Fibroblast of skin of left quadriceps (primary cell): ENCODE results near the gene CSNK1A1.
A peak's percentile ranks its signal among the peaks of the same experiment; 100 is the strongest.
"Not testable (repeated sequence)": the region's sequence is repeated elsewhere in the genome, so short reads cannot be mapped to it uniquely, and the experiment has no call there.

Source experiments
- DNase-seq, 2 experiments: peaks; one replicate each; pipeline ENCODE4 v3.0.0-alpha.2; 2013; ENCODE audit warnings: low read depth in 2 of 2

CSNK1A1 gene

GRCh38 chr5:149456597-149457392 lies 94.4 kb downstream of the CSNK1A1 start:
- no peak for DNase-seq

GRCh38 chr5:149455889-149456409 lies 95.3 kb downstream of the CSNK1A1 start:
- no peak for DNase-seq

GRCh38 chr5:149453618-149454415 lies 97.4 kb downstream of the CSNK1A1 start:
- DNase-seq, result no peak

- peak; percentile 84 to 85 for DNase-seq
Observed at GRCh38 chr5:149452665-149453617, 98.3 kb downstream of the CSNK1A1 start.

- DNase-seq, result no peak
Observed at GRCh38 chr5:149452007-149452664, 99.1 kb downstream of the CSNK1A1 start.

GRCh38 chr5:149450199-149450598 lies 101.0 kb downstream of the CSNK1A1 start:
- no peak for DNase-seq

- no peak for DNase-seq
Observed at GRCh38 chr5:149448831-149449714, 102.2 kb downstream of the CSNK1A1 start.

GRCh38 chr5:149448431-149448830 lies 102.8 kb downstream of the CSNK1A1 start:
- no peak for DNase-seq

- DNase-seq, result no peak
Observed at GRCh38 chr5:149447373-149448367, 103.6 kb downstream of the CSNK1A1 start.

- not testable (repeated sequence) for DNase-seq
Observed at GRCh38 chr5:149446794-149447193, 104.4 kb downstream of the CSNK1A1 start.

GRCh38 chr5:149445739-149446369 lies 105.4 kb downstream of the CSNK1A1 start:
- peak; percentile 96 to 97 for DNase-seq

- DNase-seq, result no peak
Observed at GRCh38 chr5:149445343-149445738, 105.9 kb downstream of the CSNK1A1 start.

- DNase-seq, result not testable (repeated sequence)
Observed at GRCh38 chr5:149444430-149444829, 106.8 kb downstream of the CSNK1A1 start.

- no peak for DNase-seq
Observed at GRCh38 chr5:149443210-149443609, 108.0 kb downstream of the CSNK1A1 start.

GRCh38 chr5:149442563-149443182 lies 108.6 kb downstream of the CSNK1A1 start:
- DNase-seq, result no peak
